Upper lobe of left lung (tissue), 4 donors: Measurements from ENCODE around the gene GNPTAB.

Source experiments
- CTCF ChIP-seq, 6 experiments: fragments of 450-650 bp in 4 of 6; fragments of 200-600 bp in 2 of 6; sonication (generic) in 2 of 6; IDR thresholded peaks; one replicate each; pipeline ENCODE4 v1.5.1; 2016 to 2019; ENCODE audit warnings: antibody characterized with exemption in 6 of 6
- POLR2A ChIP-seq, 4 donors: fragments of 450-650 bp; IDR thresholded peaks; one replicate each; pipeline ENCODE4 v1.5.1; 2016 to 2017; ENCODE audit warnings: antibody characterized with exemption in 4 of 4, mild to moderate bottlenecking in 2 of 4

GRCh38 chr12:101809208-101809607, 21.6 kb downstream of the GNPTAB start:
- TF ChIP-seq POLR2A (IDR thresholded peaks at IDR 0.05) = no peak
- TF ChIP-seq CTCF (IDR thresholded peaks at IDR 0.05) = no peak
